ENCODE results near the gene POP7. TPM values are rescaled to one million over a fixed set of nuclear protein-coding genes. Genes with fewer than 3 reads are reported as not detected.
"Not testable (repeated sequence)": the region's sequence is repeated elsewhere in the genome, so short reads cannot be mapped to it uniquely, and the experiment has no call there.

POP7 gene
- total RNA-seq, 2 experiments from 2014 or later = 47.2 to 94.3 TPM

DNA sequence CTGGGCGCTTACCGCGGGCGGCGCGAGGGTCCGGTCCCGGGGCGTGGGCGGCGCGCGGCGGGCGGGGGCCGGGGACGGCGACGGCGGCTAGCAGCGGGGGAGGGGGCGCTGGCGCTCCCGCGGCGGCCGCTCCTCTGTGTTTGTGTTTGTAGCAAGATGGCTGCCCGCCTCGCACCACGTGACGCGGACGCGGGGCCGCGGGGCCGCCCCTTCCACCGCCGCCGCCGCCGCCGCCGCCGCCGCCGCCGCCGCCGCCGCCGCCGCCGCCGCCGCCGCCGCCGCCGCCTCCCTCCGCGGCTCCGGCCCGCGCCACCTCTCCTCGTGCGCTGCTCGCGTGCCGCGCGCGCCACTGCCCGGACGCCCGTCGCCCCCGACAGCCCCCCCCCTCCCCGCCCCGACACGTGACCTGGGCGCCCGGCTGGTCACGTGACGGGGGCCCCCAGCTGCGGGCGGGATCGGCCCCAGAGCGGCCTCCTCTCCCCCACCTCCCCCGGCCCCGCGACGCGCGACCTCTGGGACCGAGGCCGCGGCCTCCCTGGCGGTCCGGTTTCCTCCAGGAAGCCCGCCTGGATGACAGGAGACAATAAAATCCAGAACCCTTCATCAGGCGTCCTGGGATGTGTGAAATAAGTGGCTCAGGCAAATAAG, 11.7 kb upstream of the POP7 start, which contains the start of gene GIGYF1:
Gene GIGYF1, minus strand, starts transcription at position 153 of the 648 bp plus-strand sequence. CDS start 6,012 bp downstream, outside the sequence.
- H3K4me2 ChIP-seq (ENCODE audit: low read length) = peak within 1 kb of the TSS; percentile 99
- TF ChIP-seq CTCF (conservative IDR thresholded peaks at IDR 0.05; ENCODE audit: low read length) = no peak
- TF ChIP-seq EZH2phosphoT487 (IDR thresholded peaks at IDR 0.05; ENCODE audit: borderline replicate concordance, low read depth, low read length) = no peak
- peaks cover 18% of the 10 kb centered on the region for H4K20me1 ChIP-seq (ENCODE audit: insufficient read depth, low read length)
- H3K9me2 ChIP-seq (ENCODE audit: insufficient read depth, low read length) = no peaks in the 10 kb centered on the region
- intact Hi-C loops (cut with micrococcal nuclease; ENCODE audit: unreplicated experiment) = loop anchor here (5.0 kb wide), 1 partner anchor 217 kb away; the partner anchor contains the start of gene TSC22D4
- H3K79me2 ChIP-seq (ENCODE audit: insufficient read depth, low read depth, low read length) = peaks cover 42% of the 10 kb centered on the region
- peaks cover 16% of the 10 kb centered on the region; the same call in 1 of the 2 replicates for H3K36me3 ChIP-seq (ENCODE audit: insufficient read depth, low read length)
- POLR2A ChIA-PET = interaction anchor here (2.3 kb wide), 1 partner anchor 105 kb away, joined by 5 read pairs; no protein-coding TSS in a partner anchor
- DNase-seq (ENCODE audit: low spot score) = peak; percentile 81
- no TSS peak for BruUV-seq (replicated peaks)
- peak within 1 kb of the TSS; percentile 39 for H3K27ac ChIP-seq (ENCODE audit: low read depth, low read length, poor library complexity, severe bottlenecking)
- H3K4me1 ChIP-seq (ENCODE audit: insufficient read depth, low read length, poor library complexity, severe bottlenecking) = peaks cover 42% of the 10 kb centered on the region
- H3K9me3 ChIP-seq (ENCODE audit: low read length) = no peaks in the 10 kb centered on the region
- H2AFZ ChIP-seq (ENCODE audit: low read length) = peak within 1 kb of the TSS; percentile 35
- peak within 1 kb of the TSS; percentile 95 for H3K4me3 ChIP-seq (ENCODE audit: low read depth, low read length, poor library complexity, severe bottlenecking)
- CTCF ChIA-PET (ENCODE audit: unreplicated experiment) = no interaction called here

DNA sequence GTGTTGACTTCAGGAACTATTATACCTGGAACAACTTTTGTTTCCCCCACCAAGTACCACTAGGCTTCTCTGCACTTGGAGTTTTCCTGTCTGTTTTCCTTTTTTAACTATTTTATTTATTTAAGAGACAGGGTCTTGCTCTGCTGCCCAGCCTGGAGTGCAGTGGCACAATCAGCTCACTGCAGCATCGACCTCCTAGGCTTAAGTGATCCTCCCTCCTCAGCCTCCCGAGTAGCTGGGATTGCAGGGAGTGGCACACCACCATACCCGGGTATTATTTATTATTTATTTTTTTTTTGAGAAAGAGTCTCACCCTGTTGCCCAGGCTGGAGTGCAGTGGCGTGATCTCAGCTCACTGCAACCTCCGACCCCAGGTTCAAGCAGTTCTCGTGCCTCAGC, 9.8 kb upstream of the POP7 start:
- intact Hi-C loops (cut with micrococcal nuclease; ENCODE audit: unreplicated experiment) = no loop called here
- TF ChIP-seq CTCF (conservative IDR thresholded peaks at IDR 0.05; ENCODE audit: low read length) (no peak), EZH2phosphoT487 (IDR thresholded peaks at IDR 0.05; ENCODE audit: borderline replicate concordance, low read depth, low read length) (no peak)
- BruUV-seq (replicated peaks) = no TSS peak
- H2AFZ ChIP-seq (ENCODE audit: low read length) = no peak overlapping the region
- H3K9me3 ChIP-seq (ENCODE audit: low read length) = no peaks in the 10 kb centered on the region
- CTCF ChIA-PET (ENCODE audit: unreplicated experiment) = interaction anchor here (1.0 kb wide), 1 partner anchor 9 kb away, joined by 3 read pairs; no protein-coding TSS in a partner anchor
- peaks cover 24% of the 10 kb centered on the region for H3K79me2 ChIP-seq (ENCODE audit: insufficient read depth, low read depth, low read length)
- no peak overlapping the region for H3K27ac ChIP-seq (ENCODE audit: low read depth, low read length, poor library complexity, severe bottlenecking)
- H4K20me1 ChIP-seq (ENCODE audit: insufficient read depth, low read length) = 0 out of 2 replicates have a peak, but pooled peaks cover 12% of the 10 kb centered on the region
- H3K4me2 ChIP-seq (ENCODE audit: low read length) = peak overlapping the region; percentile 52
- no peak overlapping the region for H3K4me3 ChIP-seq (ENCODE audit: low read depth, low read length, poor library complexity, severe bottlenecking)
- H3K36me3 ChIP-seq (ENCODE audit: insufficient read depth, low read length) = peaks cover 2% of the 10 kb centered on the region; the same call in 1 of the 2 replicates
- no peaks in the 10 kb centered on the region for H3K9me2 ChIP-seq (ENCODE audit: insufficient read depth, low read length)
- DNase-seq (ENCODE audit: low spot score) = no peak
- H3K4me1 ChIP-seq (ENCODE audit: insufficient read depth, low read length, poor library complexity, severe bottlenecking) = peaks cover 37% of the 10 kb centered on the region
- POLR2A ChIA-PET = interaction anchor here (0.6 to 2.5 kb wide), 2 partner anchors 10 to 194 kb away, joined by 4 to 28 read pairs; partner anchors contain the start of gene POP7

- Histone ChIP-seq H3K27ac (ENCODE audit: low read depth, low read length, poor library complexity, severe bottlenecking) (no peak overlapping the region), H3K4me1 (ENCODE audit: insufficient read depth, low read length, poor library complexity, severe bottlenecking) (peaks cover 18% of the 10 kb centered on the region), H3K36me3 (ENCODE audit: insufficient read depth, low read length) (no peaks in the 10 kb centered on the region), H3K9me2 (ENCODE audit: insufficient read depth, low read length) (no peaks in the 10 kb centered on the region), H3K79me2 (ENCODE audit: insufficient read depth, low read depth, low read length) (no peaks in the 10 kb centered on the region), H3K9me3 (ENCODE audit: low read length) (no peaks in the 10 kb centered on the region), H3K4me3 (ENCODE audit: low read depth, low read length, poor library complexity, severe bottlenecking) (no peak overlapping the region), H4K20me1 (ENCODE audit: insufficient read depth, low read length) (no peaks in the 10 kb centered on the region), H2AFZ (ENCODE audit: low read length) (no peak overlapping the region), H3K4me2 (ENCODE audit: low read length) (no peak overlapping the region)
- intact Hi-C loops (cut with micrococcal nuclease; ENCODE audit: unreplicated experiment) = no loop called here
- POLR2A ChIA-PET = interaction anchor here (0.6 kb wide), 1 partner anchor 65 kb away, joined by 4 read pairs; no protein-coding TSS in a partner anchor
- no TSS peak for BruUV-seq (replicated peaks)
- TF ChIP-seq EZH2phosphoT487 (IDR thresholded peaks at IDR 0.05; ENCODE audit: borderline replicate concordance, low read depth, low read length) (no peak), CTCF (conservative IDR thresholded peaks at IDR 0.05; ENCODE audit: low read length) (no peak)
- CTCF ChIA-PET (ENCODE audit: unreplicated experiment) = no interaction called here
- no peak for DNase-seq (ENCODE audit: low spot score)
Observed at GRCh38 chr7:100699018-100699417, 6.9 kb upstream of the POP7 start.

DNA sequence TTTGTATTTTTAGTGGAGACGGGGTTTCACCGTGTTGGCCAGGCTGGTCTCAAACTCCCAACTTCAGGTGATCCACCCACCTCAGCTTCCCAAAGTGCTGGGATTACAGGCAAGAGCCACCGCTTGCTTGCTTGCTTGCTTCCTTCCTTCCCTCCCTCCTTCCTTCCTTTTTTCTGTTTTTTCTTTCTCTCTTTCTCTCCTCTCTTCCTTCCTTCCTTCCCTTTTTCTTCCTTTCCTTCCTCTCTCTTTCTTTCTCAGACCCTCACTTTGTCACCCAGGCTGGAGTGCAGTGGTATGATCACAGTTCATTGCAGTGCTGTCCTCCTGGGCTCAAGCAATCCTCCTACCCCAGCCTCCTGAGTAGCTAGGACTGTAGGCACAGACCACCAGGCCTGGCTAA, 4.8 kb upstream of the POP7 start:
- intact Hi-C loops (cut with micrococcal nuclease; ENCODE audit: unreplicated experiment); POLR2A ChIA-PET; BruUV-seq (replicated peaks): not testable (repeated sequence)

More for the DNA sequence above, 4.8 kb upstream of the POP7 start:
- H4K20me1 ChIP-seq (ENCODE audit: insufficient read depth, low read length); H3K4me2 ChIP-seq (ENCODE audit: low read length); H3K9me2 ChIP-seq (ENCODE audit: insufficient read depth, low read length); DNase-seq (ENCODE audit: low spot score); H3K79me2 ChIP-seq (ENCODE audit: insufficient read depth, low read depth, low read length); H3K4me3 ChIP-seq (ENCODE audit: low read depth, low read length, poor library complexity, severe bottlenecking); CTCF ChIA-PET (ENCODE audit: unreplicated experiment); H3K4me1 ChIP-seq (ENCODE audit: insufficient read depth, low read length, poor library complexity, severe bottlenecking); H3K27ac ChIP-seq (ENCODE audit: low read depth, low read length, poor library complexity, severe bottlenecking); H3K36me3 ChIP-seq (ENCODE audit: insufficient read depth, low read length); H2AFZ ChIP-seq (ENCODE audit: low read length); H3K9me3 ChIP-seq (ENCODE audit: low read length): not testable (repeated sequence)

Data from OCI-LY7 (cell line).